Spleen (tissue), 11 donors: Measurements from ENCODE around the gene TPM2. TPM values are rescaled to one million over a fixed set of nuclear protein-coding genes. Genes with fewer than 3 reads are reported as not detected.

ENCODE experiments used
- DNase-seq: peaks from one replicate; pipeline ENCODE4 v3.0.0-alpha.2; 2020
- H3K27ac ChIP-seq, 8 donors: fragments of 200-600 bp; sonication (generic) in 7 of 8; 1 replicate in 4 of 8; 2 replicates in 4 of 8; pipeline versions ENCODE4 v1.5.0 to v1.8.0; 2016 to 2021; ENCODE audit warnings: inconsistent platforms in 4 of 8, mild to moderate bottlenecking in 4 of 8, moderate library complexity in 1 of 8
- H3K27me3 ChIP-seq, 7 donors: fragments of 200-600 bp; sonication (generic) in 6 of 7; replicated peaks in 1 of 7; 1 replicate in 4 of 7; 2 replicates in 3 of 7; pipeline versions ENCODE4 v1.5.0 to v1.8.0; 2016 to 2021; ENCODE audit warnings: inconsistent platforms in 3 of 7, mild to moderate bottlenecking in 1 of 7
- H3K36me3 ChIP-seq, 6 donors: fragments of 200-600 bp; sonication (generic) in 5 of 6; 1 replicate in 4 of 6; 2 replicates in 2 of 6; pipeline versions ENCODE4 v1.5.0 to v1.8.0; 2016 to 2021; ENCODE audit warnings: inconsistent platforms in 2 of 6
- H3K4me1 ChIP-seq, 6 donors: fragments of 200-600 bp; sonication (generic) in 5 of 6; 1 replicate in 3 of 6; 2 replicates in 3 of 6; pipeline versions ENCODE4 v1.5.0 to v1.8.0; 2016 to 2021; ENCODE audit warnings: inconsistent platforms in 3 of 6
- H3K4me3 ChIP-seq, 8 donors: fragments of 200-600 bp; sonication (generic) in 7 of 8; 1 replicate in 4 of 8; 2 replicates in 4 of 8; pipeline versions ENCODE4 v1.5.0 to v1.8.0; 2016 to 2021; ENCODE audit warnings: inconsistent platforms in 4 of 8, mild to moderate bottlenecking in 4 of 8, moderate library complexity in 2 of 8
- H3K9me3 ChIP-seq, 8 donors: fragments of 200-600 bp; sonication (generic) in 7 of 8; 1 replicate in 4 of 8; 2 replicates in 4 of 8; pipeline versions ENCODE4 v1.5.0 to v1.8.0; 2016 to 2021; ENCODE audit warnings: inconsistent platforms in 4 of 8
- POLR2A ChIP-seq, 3 donors: fragments of 450-650 bp; IDR thresholded peaks; one replicate each; pipeline ENCODE4 v1.5.1; 2017; ENCODE audit warnings: antibody characterized with exemption in 3 of 3, mild to moderate bottlenecking in 1 of 3
- POLR2AphosphoS5 ChIP-seq, 3 donors: sonication (generic); formaldehyde crosslinking; IDR thresholded peaks; one replicate each; pipeline ENCODE4 v1.5.1; 2017; ENCODE audit warnings: antibody characterized with exemption in 3 of 3
- WGBS, 5 donors: extraction: QIAGEN DNeasy Blood & Tissue Kit in 3 of 5; methylation state at CpG; one replicate each; pipeline versions ENCODE4 v1.1.5 to v1.1.7; 2013 to 2018; 5-methylcytosine and 5-hydroxymethylcytosine counted together
- intact Hi-C: fragments of 100-400 bp; cut with DNase I; formaldehyde crosslinking; loops from one replicate; pipeline ENCODE4 v1.15.0; 2023; ENCODE audit warnings: low total_unique reads
- polyA plus RNA-seq, 3 donors: library from polyadenylated mRNA; stranded (reverse); fragments of 200-250 nt; gene quantifications; one replicate each; pipeline ENCODE4 v1.2.1, GENCODE V29; 2013
- total RNA-seq, 7 donors: library from RNA; depleted of rRNA in 3 of 7; stranded (reverse); fragments of >200 nt in 3 of 7; fragmentation: NEBNext Ultra II Directional in 4 of 7; extraction: Animal tissue kit (Norgen Biotek cat#: 25700) in 4 of 7; gene quantifications; one replicate each; pipeline versions ENCODE4 v1.1.0 to v1.2.1, GENCODE V29; 2016 to 2021
- TF ChIP-seq, protein P1 (sequence below), 11 experiments: fragments of 200-600 bp in 7 of 11; fragments of 450-650 bp in 4 of 11; sonication (generic) in 4 of 11; IDR thresholded peaks in 8 of 11; conservative IDR thresholded peaks in 3 of 11; 1 replicate in 7 of 11; 2 replicates in 4 of 11; pipeline versions ENCODE4 v1.4.0 to v1.8.0; 2016 to 2021; ENCODE audit warnings: antibody characterized with exemption in 11 of 11, inconsistent platforms in 4 of 11, mild to moderate bottlenecking in 1 of 11
- donor health status: healthy with polysubstance abuse.
- donor health status: DM: no; HTN: no; CAD: no; lungs with moderate emphysema.
- donor health status: DM: no; HTN: no; CAD: no.
- donor health status: Bipolar disorder and iron deficiency.
- donor health status: healthy.
- donor health status: DM: no; HTN: no; CAD: no.
- donor health status: DM: yes; HTN: yes; CAD: no.

The TPM2 gene
- total and polyA plus RNA-seq, 10 donors, result 43.1 to 237 (median 119) TPM

DNA sequence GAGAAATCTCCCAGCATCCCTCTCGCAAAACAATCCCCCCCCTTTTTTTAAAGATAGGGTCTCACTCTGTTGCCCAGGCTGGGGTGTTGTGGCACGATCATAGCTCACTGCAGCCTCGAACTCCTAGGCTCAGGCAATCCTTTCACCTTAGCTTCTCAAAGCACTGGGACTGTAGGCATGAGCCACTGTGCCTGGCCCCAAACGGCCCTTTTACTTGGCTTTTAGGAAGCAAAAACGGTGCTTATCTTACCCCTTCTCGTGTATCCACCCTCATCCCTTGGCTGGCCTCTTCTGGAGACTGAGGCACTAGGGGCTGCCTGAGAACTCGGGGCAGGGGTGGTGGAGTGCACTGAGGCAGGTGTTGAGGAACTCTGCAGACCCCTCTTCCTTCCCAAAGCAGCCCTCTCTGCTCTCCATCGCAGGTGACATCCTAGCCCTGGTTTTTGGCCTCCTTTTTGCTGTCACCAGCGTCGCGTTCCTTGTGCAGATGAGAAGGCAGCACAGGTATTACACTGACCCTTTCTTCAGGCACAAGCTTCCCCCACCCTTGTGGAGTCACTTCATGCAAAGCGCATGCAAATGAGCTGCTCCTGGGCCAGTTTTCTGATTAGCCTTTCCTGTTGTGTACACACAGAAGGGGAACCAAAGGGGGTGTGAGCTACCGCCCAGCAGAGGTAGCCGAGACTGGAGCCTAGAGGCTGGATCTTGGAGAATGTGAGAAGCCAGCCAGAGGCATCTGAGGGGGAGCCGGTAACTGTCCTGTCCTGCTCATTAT, 9.2 kb downstream of the TPM2 start:
- H3K4me1 ChIP-seq, result peaks cover 0 to 20% (median 9%) of the 10 kb centered on the region in 6 donors
- peaks cover 0 to 38% (median 7%) of the 10 kb centered on the region in 6 donors for H3K36me3 ChIP-seq
- DNase-seq, result peak; percentile 53
- 64 to 78% (median 68%) methylated on average over 15 of the region's 15 CpGs for WGBS, 5 donors
- H3K4me3 ChIP-seq, result no peak overlapping the region
- no peak overlapping the region for H3K27ac ChIP-seq
- intact Hi-C loops, result no loop called here
- peaks cover 0 to 10% (median 4%) of the 10 kb centered on the region in 7 donors for H3K27me3 ChIP-seq
- H3K9me3 ChIP-seq, result no peaks in the 10 kb centered on the region
- peak in 1 of 3 donors; percentile 17 for TF ChIP-seq POLR2AphosphoS5 (IDR thresholded peaks at IDR 0.05)
- TF ChIP-seq, protein P1, sequence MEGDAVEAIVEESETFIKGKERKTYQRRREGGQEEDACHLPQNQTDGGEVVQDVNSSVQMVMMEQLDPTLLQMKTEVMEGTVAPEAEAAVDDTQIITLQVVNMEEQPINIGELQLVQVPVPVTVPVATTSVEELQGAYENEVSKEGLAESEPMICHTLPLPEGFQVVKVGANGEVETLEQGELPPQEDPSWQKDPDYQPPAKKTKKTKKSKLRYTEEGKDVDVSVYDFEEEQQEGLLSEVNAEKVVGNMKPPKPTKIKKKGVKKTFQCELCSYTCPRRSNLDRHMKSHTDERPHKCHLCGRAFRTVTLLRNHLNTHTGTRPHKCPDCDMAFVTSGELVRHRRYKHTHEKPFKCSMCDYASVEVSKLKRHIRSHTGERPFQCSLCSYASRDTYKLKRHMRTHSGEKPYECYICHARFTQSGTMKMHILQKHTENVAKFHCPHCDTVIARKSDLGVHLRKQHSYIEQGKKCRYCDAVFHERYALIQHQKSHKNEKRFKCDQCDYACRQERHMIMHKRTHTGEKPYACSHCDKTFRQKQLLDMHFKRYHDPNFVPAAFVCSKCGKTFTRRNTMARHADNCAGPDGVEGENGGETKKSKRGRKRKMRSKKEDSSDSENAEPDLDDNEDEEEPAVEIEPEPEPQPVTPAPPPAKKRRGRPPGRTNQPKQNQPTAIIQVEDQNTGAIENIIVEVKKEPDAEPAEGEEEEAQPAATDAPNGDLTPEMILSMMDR (IDR thresholded peaks at IDR 0.05 in 8 of 11, conservative IDR thresholded peaks at IDR 0.05 in 3 of 11), result no peak

DNA sequence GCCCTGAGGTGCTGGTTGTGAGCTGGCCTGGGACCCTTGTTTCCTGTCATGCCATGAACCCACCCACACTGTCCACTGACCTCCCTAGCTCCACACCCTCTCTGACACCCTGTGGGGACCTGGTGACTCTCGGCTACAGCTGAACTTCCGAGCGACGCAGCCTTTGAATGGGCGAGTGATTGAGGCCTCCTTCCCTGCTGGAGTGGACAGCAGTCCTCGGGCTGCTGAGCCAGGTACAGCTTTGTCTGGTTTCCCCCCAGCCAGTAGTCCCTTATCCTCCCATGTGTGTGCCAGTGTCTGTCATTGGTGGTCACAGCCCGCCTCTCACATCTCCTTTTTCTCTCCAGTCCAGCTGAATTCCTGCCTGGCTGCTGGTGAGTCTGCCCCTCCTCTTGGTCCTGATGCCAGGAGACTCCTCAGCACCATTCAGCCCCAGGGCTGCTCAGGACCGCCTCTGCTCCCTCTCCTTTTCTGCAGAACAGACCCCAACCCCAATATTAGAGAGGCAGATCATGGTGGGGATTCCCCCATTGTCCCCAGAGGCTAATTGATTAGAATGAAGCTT, 9.9 kb downstream of the TPM2 start:
- whole genome bisulfite sequencing, 5 donors, result 89 to 93% (median 90%) methylated on average over 8 of the region's 8 CpGs
- Histone ChIP-seq H3K4me1 (peaks cover 0 to 26% (median 16%) of the 10 kb centered on the region in 6 donors), H3K9me3 (no peaks in the 10 kb centered on the region), H3K27ac (no peak overlapping the region), H3K27me3 (peaks cover 0 to 16% (median 4%) of the 10 kb centered on the region in 7 donors), H3K4me3 (no peak overlapping the region), H3K36me3 (peaks cover 0 to 31% (median 5%) of the 10 kb centered on the region in 6 donors)
- TF ChIP-seq, protein P1 (IDR thresholded peaks at IDR 0.05 in 8 of 11, conservative IDR thresholded peaks at IDR 0.05 in 3 of 11), result no peak
- TF ChIP-seq POLR2A (IDR thresholded peaks at IDR 0.05) (no peak), POLR2AphosphoS5 (IDR thresholded peaks at IDR 0.05) (no peak)
- intact Hi-C loops, result no loop called here
- peak; percentile 55 for DNase-seq

DNA sequence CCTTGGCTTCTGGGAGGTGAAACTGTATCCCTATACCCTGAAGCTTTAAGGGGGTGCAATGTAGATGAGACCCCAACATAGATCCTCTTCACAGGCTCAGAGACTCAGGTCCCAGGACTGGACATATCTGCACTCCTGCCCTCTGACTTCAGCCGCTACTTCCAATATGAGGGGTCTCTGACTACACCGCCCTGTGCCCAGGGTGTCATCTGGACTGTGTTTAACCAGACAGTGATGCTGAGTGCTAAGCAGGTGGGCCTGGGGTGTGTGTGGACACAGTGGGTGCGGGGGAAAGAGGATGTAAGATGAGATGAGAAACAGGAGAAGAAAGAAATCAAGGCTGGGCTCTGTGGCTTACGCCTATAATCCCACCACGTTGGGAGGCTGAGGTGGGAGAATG, 10.6 kb downstream of the TPM2 start:
- Histone ChIP-seq H3K27me3 (peaks cover 0 to 17% (median 4%) of the 10 kb centered on the region in 7 donors), H3K4me3 (no peak overlapping the region), H3K27ac (no peak overlapping the region), H3K36me3 (peaks cover 0 to 24% (median 2%) of the 10 kb centered on the region in 6 donors), H3K4me1 (peaks cover 0 to 26% (median 16%) of the 10 kb centered on the region in 6 donors), H3K9me3 (no peaks in the 10 kb centered on the region)
- intact Hi-C loops, result no loop called here
- 89 to 95% (median 93%) methylated on average over 5 of the region's 5 CpGs for WGBS, 5 donors
- peak; percentile 46 for DNase-seq
- TF ChIP-seq, protein P1 (IDR thresholded peaks at IDR 0.05 in 8 of 11, conservative IDR thresholded peaks at IDR 0.05 in 3 of 11), result no peak
- no peak for TF ChIP-seq POLR2AphosphoS5 (IDR thresholded peaks at IDR 0.05)
- no peak for TF ChIP-seq POLR2A (IDR thresholded peaks at IDR 0.05)
